SK-N-SH (cell line): ENCODE data around the gene UBE2G1. TPM values are rescaled to one million over a fixed set of nuclear protein-coding genes. Genes with fewer than 3 reads are reported as not detected.

Experiments
- CTCF ChIA-PET: fragments of 300-600, 350-600 bp; formaldehyde crosslinking; extraction: SDS; loops from one replicate; lab custom pipeline; 2021; lab: Yijun Ruan, JAX
- POLR2A ChIA-PET: fragments of 350-600 bp; sonication (Branson Sonifier 250); formaldehyde crosslinking; extraction: SDS; loops from one replicate; lab custom pipeline; 2020; ENCODE audit warnings: antibody characterized with exemption, inconsistent platforms; lab: Yijun Ruan, JAX
- DNase-seq: peaks from one replicate; pipeline ENCODE4 v3.0.0; 2012
- H2AFZ ChIP-seq: fragments of 200-600 bp; sonication (generic); 2 replicates; pipeline ENCODE4 v1.8.1; 2016; ENCODE audit warnings: antibody characterized with exemption, mild to moderate bottlenecking, low read depth
- H3F3A ChIP-seq: fragments of 200-600 bp; sonication (generic); replicated peaks from 2 replicates; pipeline ENCODE3; 2016; ENCODE audit warnings: antibody characterized with exemption, mild to moderate bottlenecking; ENCODE audit not compliant: insufficient read depth
- H3K27ac ChIP-seq, 2 experiments: fragments of 200-500 bp in 1 of 2; fragments of 200-600 bp in 1 of 2; sonication (Bioruptor generic) in 1 of 2; sonication (generic), shearing (Covaris generic) in 1 of 2; 2 replicates each; pipeline versions ENCODE4 v1.5.1 to v1.6.1; 2014 to 2016; ENCODE audit warnings: low read depth in 2 of 2, inconsistent platforms in 1 of 2, low read length in 1 of 2, mild to moderate bottlenecking in 1 of 2, mixed read lengths in 1 of 2
- H3K27me3 ChIP-seq: fragments of 200-600 bp; sonication (generic), shearing (Covaris generic); 2 replicates; pipeline ENCODE4 v1.6.1; 2016; ENCODE audit warnings: mixed run types; ENCODE audit not compliant: insufficient read depth
- H3K36me3 ChIP-seq, 2 experiments: fragments of 200-500 bp in 1 of 2; fragments of 200-600 bp in 1 of 2; sonication (Bioruptor generic) in 1 of 2; sonication (generic) in 1 of 2; replicated peaks in 1 of 2; 2 replicates each; pipeline versions ENCODE3 to v1.5.1; 2014 to 2016; ENCODE audit warnings: low read length in 1 of 2, mild to moderate bottlenecking in 1 of 2; ENCODE audit not compliant: insufficient read depth in 2 of 2, control insufficient read depth in 1 of 2
- H3K4me1 ChIP-seq, 2 experiments: fragments of 200-500 bp in 1 of 2; fragments of 200-600 bp in 1 of 2; sonication (Bioruptor generic) in 1 of 2; sonication (generic), shearing (Covaris generic) in 1 of 2; 2 replicates each; pipeline versions ENCODE4 v1.5.1 to v1.6.1; 2014 to 2016; ENCODE audit warnings: low read depth in 1 of 2, low read length in 1 of 2, mixed run types in 1 of 2; ENCODE audit not compliant: insufficient read depth in 2 of 2, control insufficient read depth in 1 of 2
- H3K4me2 ChIP-seq: fragments of 200-600 bp; sonication (generic), shearing (Covaris generic); 2 replicates; pipeline ENCODE4 v1.6.1; 2017; ENCODE audit warnings: mixed run types
- H3K4me3 ChIP-seq, 2 experiments: fragments of 200-500 bp in 1 of 2; fragments of 200-600 bp in 1 of 2; sonication (Bioruptor generic) in 1 of 2; sonication (generic), shearing (Covaris generic) in 1 of 2; 2 replicates each; pipeline versions ENCODE4 v1.5.1 to v1.8.1; 2014 to 2016; ENCODE audit warnings: low read depth in 2 of 2, inconsistent platforms in 1 of 2, low read length in 1 of 2, mild to moderate bottlenecking in 1 of 2, mixed read lengths in 1 of 2, moderate library complexity in 1 of 2
- H3K79me2 ChIP-seq: fragments of 200-600 bp; sonication (generic); 2 replicates; pipeline ENCODE4 v1.8.1; 2017; ENCODE audit warnings: mild to moderate bottlenecking; ENCODE audit not compliant: insufficient read depth
- H3K9ac ChIP-seq: fragments of 200-600 bp; sonication (generic); 2 replicates; pipeline ENCODE4 v1.6.1; 2017; ENCODE audit warnings: mixed run types
- H3K9me2 ChIP-seq: fragments of 200-600 bp; sonication (generic); 2 replicates; pipeline ENCODE4 v1.6.1; 2017; ENCODE audit warnings: mixed run types
- H3K9me3 ChIP-seq: fragments of 200-600 bp; sonication (generic); 2 replicates; pipeline ENCODE4 v1.6.1; 2017; ENCODE audit warnings: mixed run types, mild to moderate bottlenecking, moderate library complexity
- H4K20me1 ChIP-seq: fragments of 200-600 bp; sonication (generic); 2 replicates; pipeline ENCODE4 v1.6.1; 2017; ENCODE audit warnings: mild to moderate bottlenecking, mixed run types; ENCODE audit not compliant: insufficient read depth
- CTCF ChIP-seq: fragments of 200-600 bp; sonication (generic); IDR thresholded peaks from 2 replicates; pipeline ENCODE4 v1.6.1; 2017; ENCODE audit warnings: antibody characterized with exemption, mild to moderate bottlenecking, moderate library complexity
- ELF1 ChIP-seq: IDR thresholded peaks from 2 replicates; pipeline ENCODE4 v1.4.0; 2012
- EP300 ChIP-seq, 2 experiments: IDR thresholded peaks; 2 replicates each; pipeline versions ENCODE4 v1.4.0 to v1.6.1; 2012; ENCODE audit warnings: borderline replicate concordance in 1 of 2, low read depth in 1 of 2, low read length in 1 of 2
- EZH2phosphoT487 ChIP-seq: fragments of 200-600 bp; sonication (generic); IDR thresholded peaks from 2 replicates; pipeline ENCODE4 v1.6.1; 2017; ENCODE audit warnings: low read depth, mixed run types, mild to moderate bottlenecking, antibody characterized with exemption, moderate library complexity, borderline replicate concordance
- GABPA ChIP-seq: IDR thresholded peaks from 2 replicates; pipeline ENCODE4 v1.4.0; 2012; ENCODE audit warnings: low read depth, mild to moderate bottlenecking
- MEF2A ChIP-seq: IDR thresholded peaks from 2 replicates; pipeline ENCODE4 v1.4.0; 2012; ENCODE audit warnings: low read depth, borderline replicate concordance
- POLR2AphosphoS5 ChIP-seq: IDR thresholded peaks from 2 replicates; pipeline ENCODE4 v1.6.1; 2012; ENCODE audit warnings: low read depth, low read length
- RAD21 ChIP-seq: IDR thresholded peaks from 2 replicates; pipeline ENCODE4 v1.6.1; 2012; ENCODE audit warnings: mild to moderate bottlenecking, low read length
- RCOR1 ChIP-seq: fragments of 150-350 bp; IDR thresholded peaks from 2 replicates; pipeline ENCODE4 v1.6.1; 2017; ENCODE audit warnings: antibody characterized with exemption, low read length
- REST ChIP-seq: IDR thresholded peaks from 2 replicates; pipeline ENCODE4 v1.6.1; 2012; ENCODE audit warnings: mild to moderate bottlenecking, low read depth, low read length, moderate library complexity
- RFX5 ChIP-seq: IDR thresholded peaks from 2 replicates; pipeline ENCODE4 v1.6.1; 2012; ENCODE audit warnings: mild to moderate bottlenecking, improper control_type of control experiment, low read length
- SIN3A ChIP-seq: IDR thresholded peaks from 2 replicates; pipeline ENCODE4 v1.6.1; 2012; ENCODE audit warnings: low read depth, mild to moderate bottlenecking, low read length, moderate library complexity, borderline replicate concordance
- TAF1 ChIP-seq: IDR thresholded peaks from 2 replicates; pipeline ENCODE4 v1.6.1; 2012; ENCODE audit warnings: low read depth, mild to moderate bottlenecking, low read length, moderate library complexity, borderline replicate concordance
- TCF12 ChIP-seq: IDR thresholded peaks from 2 replicates; pipeline ENCODE4 v1.4.0; 2012
- TEAD4 ChIP-seq: IDR thresholded peaks from 2 replicates; pipeline ENCODE4 v1.4.0; 2012; ENCODE audit warnings: mild to moderate bottlenecking, borderline replicate concordance; ENCODE audit not compliant: insufficient read depth
- USF1 ChIP-seq: IDR thresholded peaks from 2 replicates; pipeline ENCODE4 v1.4.0; 2012; ENCODE audit warnings: low read depth, borderline replicate concordance
- YY1 ChIP-seq: IDR thresholded peaks from 2 replicates; pipeline ENCODE4 v1.4.0; 2012; ENCODE audit warnings: low read depth, mild to moderate bottlenecking
- ZBTB33 ChIP-seq: IDR thresholded peaks from 2 replicates; pipeline ENCODE4 v1.4.0; 2012; ENCODE audit warnings: low read depth, borderline replicate concordance
- WGBS: methylation state at CpG from one replicate; pipeline ENCODE4 v1.1.6; 2017; ENCODE audit warnings: low lambda C conversion rate; 5-methylcytosine and 5-hydroxymethylcytosine counted together
- polyA plus RNA-seq, 3 experiments: library from polyadenylated mRNA; depleted of rRNA; stranded (reverse); fragments of >200 nt; gene quantifications; 2 replicates each; pipeline ENCODE4 v1.2.3, GENCODE V29; 2012

Gene UBE2G1
- polyA plus RNA-seq, 1 of the 3 experiments (the other 2 are of a cell fraction), result 23.2 TPM

GRCh38 chr17:4314179-4314578, 52.3 kb downstream of the UBE2G1 start:
- Histone ChIP-seq H2AFZ (no peak overlapping the region), H3K27me3 (no peaks in the 10 kb centered on the region), H3K4me1 (peaks cover 6 to 12% of the 10 kb centered on the region in 2 experiments; a peak in 3 of 4 replicates), H4K20me1 (peaks cover 72% of the 10 kb centered on the region), H3K9ac (no peak overlapping the region), H3K9me2 (no peaks in the 10 kb centered on the region)
- no peak for DNase-seq
- POLR2A ChIA-PET, result no interaction called here
- CTCF ChIA-PET, result interaction anchor here (0.9 to 1.1 kb wide), 2 partner anchors 63 to 81 kb away, joined by 3 read pairs; no protein-coding TSS in a partner anchor
- no peak for TF ChIP-seq GABPA
- TF ChIP-seq YY1, result no peak
- no peak for TF ChIP-seq TAF1
- TF ChIP-seq RFX5, result no peak
- TF ChIP-seq CTCF, result no peak
- no peak for TF ChIP-seq TCF12
- no peak for TF ChIP-seq REST
- TF ChIP-seq, all 33 proteins: peak for 0
- Histone ChIP-seq H3K36me3 (peaks cover 0 to 5% of the 10 kb centered on the region in 2 experiments), H3K27ac (no peak overlapping the region), H3K79me2 (peaks cover 100% of the 10 kb centered on the region), H3F3A (peaks cover 8% of the 10 kb centered on the region), H3K4me2 (no peak overlapping the region), H3K9me3 (no peaks in the 10 kb centered on the region), H3K4me3 (no peak overlapping the region)
- 90% methylated on average over 3 of the region's 3 CpGs for WGBS

GRCh38 chr17:4313221-4314114, 53.0 kb downstream of the UBE2G1 start:
- Histone ChIP-seq H3K79me2 (peaks cover 100% of the 10 kb centered on the region), H3K9ac (no peak overlapping the region), H3K27ac (peak overlapping the region in 1 of 2 experiments; percentile 6; a peak in 1 of 4 replicates), H3K9me3 (no peaks in the 10 kb centered on the region), H3K27me3 (no peaks in the 10 kb centered on the region), H4K20me1 (peaks cover 74% of the 10 kb centered on the region), H3K4me1 (peaks cover 6% of the 10 kb centered on the region in 2 experiments; a peak in 3 of 4 replicates), H3K36me3 (peaks cover 0 to 8% of the 10 kb centered on the region in 2 experiments), H3K4me3 (no peak overlapping the region), H3K9me2 (no peaks in the 10 kb centered on the region), H2AFZ (no peak overlapping the region), H3K4me2 (peak overlapping the region; percentile 3; the same call in 1 of the 2 replicates), H3F3A (peaks cover 6% of the 10 kb centered on the region)
- CTCF ChIA-PET, result interaction anchor here (1.1 kb wide), 1 partner anchor 62 kb away, joined by 3 read pairs; no protein-coding TSS in a partner anchor
- POLR2A ChIA-PET, result no interaction called here
- WGBS, result 84% methylated on average over 7 of the region's 7 CpGs
- DNase-seq, result no peak
- TF ChIP-seq EP300 (IDR thresholded peaks at IDR 0.05; ENCODE audit: borderline replicate concordance in 1 of 2, low read depth in 1 of 2, low read length in 1 of 2), result no peak
- TF ChIP-seq ZBTB33, result no peak
- TF ChIP-seq USF1, result no peak
- TF ChIP-seq TEAD4, result no peak
- TF ChIP-seq RFX5, result no peak
- no peak for TF ChIP-seq RAD21
- TF ChIP-seq MEF2A, result no peak
- TF ChIP-seq ELF1, result no peak
- TF ChIP-seq RCOR1, result no peak
- no peak for TF ChIP-seq SIN3A
- TF ChIP-seq EZH2phosphoT487, result no peak
- TF ChIP-seq POLR2AphosphoS5, result no peak
- no peak for TF ChIP-seq TCF12
